Stimulated activated CD8-positive, alpha-beta memory T cell treated with anti-CD3 and anti-CD28 coated beads, Interleukin-12 subunit alpha, Interleukin-12 subunit beta, amount 100 ng/mL, for 1 hour (primary cell): ENCODE results near the gene CPNE5.

Experiments used
- DNase-seq: peaks from one replicate; pipeline ENCODE4 v3.0.0-alpha.2; 2020; ENCODE audit warnings: low read depth

The CPNE5 gene

GRCh38 chr6:36857325-36857724, 18.1 kb upstream of the CPNE5 start:
- no peak for DNase-seq

DNA sequence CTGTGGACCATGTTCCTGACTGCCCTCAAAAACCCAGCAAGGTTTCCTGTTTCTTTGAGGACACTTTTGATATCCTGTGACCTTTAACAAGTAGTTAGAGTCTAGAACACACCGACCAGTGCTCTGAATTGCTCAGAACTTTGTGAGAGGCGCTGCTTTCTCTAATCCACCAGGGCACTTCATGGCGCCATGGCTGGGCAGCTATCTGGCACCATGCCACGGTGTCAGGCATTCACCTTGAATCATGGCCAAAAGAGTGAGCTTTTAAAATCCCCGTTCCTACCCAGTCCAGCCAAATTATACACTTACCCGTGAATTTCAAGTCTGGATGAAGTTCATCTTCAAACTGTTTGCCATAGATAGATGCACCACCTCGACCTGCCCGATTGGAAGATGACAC, 17.0 kb upstream of the CPNE5 start:
- no peak for DNase-seq

GRCh38 chr6:36855750-36856149, 16.5 kb upstream of the CPNE5 start:
- DNase-seq = no peak

DNA sequence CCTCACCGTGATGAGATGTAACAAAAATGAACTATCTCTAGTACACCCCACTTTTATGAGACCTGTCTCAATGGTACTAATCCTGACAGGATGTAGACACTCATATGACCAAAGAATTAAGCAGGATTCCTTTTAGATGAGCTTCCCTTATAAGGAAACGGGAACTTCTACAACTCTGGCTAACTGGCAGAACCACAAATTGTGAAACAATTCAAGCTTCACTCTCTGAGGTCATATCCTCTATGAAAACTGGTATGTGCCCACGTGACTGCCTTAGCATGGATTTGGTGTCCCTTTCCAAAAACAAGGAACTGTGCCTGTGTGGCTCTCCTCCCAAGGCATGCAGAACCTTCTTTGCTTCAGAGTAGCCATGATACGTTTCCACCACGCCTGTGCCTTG, 14.1 kb upstream of the CPNE5 start:
- DNase-seq = no peak

GRCh38 chr6:36852481-36853147, 13.4 kb upstream of the CPNE5 start:
- no peak for DNase-seq

DNA sequence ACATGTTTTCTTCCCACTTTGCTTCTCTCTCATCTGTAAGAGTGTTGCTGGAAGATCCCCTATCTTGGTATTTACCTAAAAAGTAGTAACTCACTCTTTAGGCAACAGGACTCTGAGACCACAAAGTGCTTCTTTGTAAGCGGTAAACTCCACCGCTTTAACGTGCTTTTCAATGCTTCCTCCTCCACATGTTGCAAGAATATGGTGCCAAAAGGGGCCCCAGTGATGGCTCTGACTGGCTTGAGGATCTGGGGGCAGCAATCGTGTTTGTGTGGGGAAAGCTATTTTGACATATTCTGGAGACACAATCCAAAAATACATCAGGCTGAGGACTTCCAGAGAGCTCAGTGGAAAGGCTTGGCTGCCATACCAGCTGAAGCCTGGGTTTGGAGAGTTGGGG, 12.4 kb upstream of the CPNE5 start:
- no peak for DNase-seq

GRCh38 chr6:36851149-36851614, 11.9 kb upstream of the CPNE5 start:
- DNase-seq = no peak

DNA sequence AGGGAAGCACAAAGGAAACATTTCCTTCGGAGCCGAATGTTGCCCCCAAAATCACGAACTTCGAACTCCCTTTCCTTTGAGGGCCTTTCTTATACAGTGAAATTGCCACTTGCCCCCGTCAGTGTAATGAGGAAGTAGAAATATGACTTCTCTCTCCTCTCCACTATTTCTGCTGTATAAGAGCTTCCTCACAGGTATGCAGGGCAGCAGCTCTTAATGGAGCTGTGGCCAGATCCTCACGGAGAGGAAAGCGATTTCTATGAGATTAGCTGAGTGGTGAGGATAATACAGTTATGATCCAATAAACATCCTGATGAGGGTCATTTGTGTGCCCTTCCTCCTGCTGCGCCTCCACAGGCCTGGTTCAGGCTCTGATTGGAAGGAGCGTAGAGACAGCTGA, 10.8 kb upstream of the CPNE5 start:
- no peak for DNase-seq

DNA sequence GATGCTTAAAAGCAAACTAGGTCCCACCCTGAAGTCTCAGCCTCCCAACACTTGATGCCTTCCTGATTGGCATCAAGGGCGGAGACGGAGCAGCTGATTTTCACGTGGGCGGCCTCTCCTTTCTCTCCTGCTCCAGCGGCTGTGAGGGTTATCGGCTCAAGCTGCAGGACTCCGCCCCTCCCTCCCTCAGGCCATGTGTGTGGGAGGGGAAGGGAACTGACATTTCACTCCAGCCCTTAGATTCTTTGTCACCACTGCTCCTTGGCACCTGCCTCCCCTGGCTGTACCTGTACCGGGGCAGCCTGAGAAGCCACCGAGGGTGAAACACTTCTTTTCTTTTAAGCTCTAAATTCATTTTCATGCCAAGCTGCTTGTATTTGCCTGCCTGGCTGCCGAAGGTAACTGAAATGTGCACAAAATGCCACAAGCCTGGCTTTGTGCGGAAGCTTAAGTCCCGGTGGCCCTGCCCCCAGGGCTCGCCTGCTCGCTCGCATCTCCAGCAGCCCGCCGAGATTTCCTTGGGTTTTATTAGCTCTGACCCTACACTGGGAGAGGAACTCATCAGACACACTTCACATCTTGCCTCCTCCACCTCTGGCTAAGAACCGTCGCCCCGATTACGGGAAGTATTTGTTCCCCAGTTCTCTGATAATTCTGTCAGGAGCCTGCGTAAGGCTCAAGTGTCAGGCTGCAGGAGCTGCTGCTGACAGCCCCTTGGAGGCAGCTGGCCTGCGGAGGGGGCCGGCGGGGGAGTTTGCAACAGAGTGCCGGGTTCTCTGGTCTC, 9.6 kb upstream of the CPNE5 start:
- DNase-seq = no peak

- no peak for DNase-seq
Measured at GRCh38 chr6:36847991-36848390, 8.7 kb upstream of the CPNE5 start.

DNA sequence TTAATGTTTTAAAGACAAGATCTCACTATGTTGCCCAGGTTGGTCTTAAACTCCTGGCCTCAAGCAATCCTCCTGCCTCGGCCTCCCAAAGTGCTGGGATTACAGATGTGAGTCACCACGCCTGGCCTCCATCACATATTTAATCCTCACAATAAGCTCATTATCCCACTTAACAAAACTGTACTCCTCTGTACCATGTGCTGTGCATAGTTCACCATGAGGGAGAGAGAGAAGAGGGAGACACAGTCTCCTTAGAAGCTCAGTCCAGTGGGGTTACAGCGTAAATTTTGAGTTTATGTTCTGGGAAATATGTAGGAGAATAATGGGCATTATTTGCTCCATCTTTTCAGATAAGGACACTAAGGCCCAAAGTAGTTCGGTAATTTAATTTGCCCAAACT, 7.9 kb upstream of the CPNE5 start:
- no peak for DNase-seq

DNA sequence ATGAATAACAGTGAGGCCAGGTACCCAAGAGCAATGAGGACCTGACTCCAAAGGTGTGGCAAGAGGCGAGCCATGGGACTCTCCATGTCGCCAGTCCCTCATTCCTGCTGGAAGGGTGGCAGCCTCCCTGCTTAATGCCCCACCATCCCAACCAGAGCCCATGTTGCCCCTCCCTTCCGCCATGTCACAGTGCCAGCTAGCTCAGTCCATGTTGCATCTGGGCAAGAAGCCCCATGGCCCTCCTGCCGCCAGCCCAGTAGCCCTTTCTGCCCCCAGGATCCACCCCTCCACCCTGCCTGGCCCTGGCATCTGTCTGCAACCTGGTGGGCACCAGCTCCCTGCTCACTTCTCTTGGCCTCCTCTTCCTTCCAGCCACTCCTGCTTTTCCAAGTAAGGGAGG, 6.0 kb upstream of the CPNE5 start:
- no peak for DNase-seq

DNA sequence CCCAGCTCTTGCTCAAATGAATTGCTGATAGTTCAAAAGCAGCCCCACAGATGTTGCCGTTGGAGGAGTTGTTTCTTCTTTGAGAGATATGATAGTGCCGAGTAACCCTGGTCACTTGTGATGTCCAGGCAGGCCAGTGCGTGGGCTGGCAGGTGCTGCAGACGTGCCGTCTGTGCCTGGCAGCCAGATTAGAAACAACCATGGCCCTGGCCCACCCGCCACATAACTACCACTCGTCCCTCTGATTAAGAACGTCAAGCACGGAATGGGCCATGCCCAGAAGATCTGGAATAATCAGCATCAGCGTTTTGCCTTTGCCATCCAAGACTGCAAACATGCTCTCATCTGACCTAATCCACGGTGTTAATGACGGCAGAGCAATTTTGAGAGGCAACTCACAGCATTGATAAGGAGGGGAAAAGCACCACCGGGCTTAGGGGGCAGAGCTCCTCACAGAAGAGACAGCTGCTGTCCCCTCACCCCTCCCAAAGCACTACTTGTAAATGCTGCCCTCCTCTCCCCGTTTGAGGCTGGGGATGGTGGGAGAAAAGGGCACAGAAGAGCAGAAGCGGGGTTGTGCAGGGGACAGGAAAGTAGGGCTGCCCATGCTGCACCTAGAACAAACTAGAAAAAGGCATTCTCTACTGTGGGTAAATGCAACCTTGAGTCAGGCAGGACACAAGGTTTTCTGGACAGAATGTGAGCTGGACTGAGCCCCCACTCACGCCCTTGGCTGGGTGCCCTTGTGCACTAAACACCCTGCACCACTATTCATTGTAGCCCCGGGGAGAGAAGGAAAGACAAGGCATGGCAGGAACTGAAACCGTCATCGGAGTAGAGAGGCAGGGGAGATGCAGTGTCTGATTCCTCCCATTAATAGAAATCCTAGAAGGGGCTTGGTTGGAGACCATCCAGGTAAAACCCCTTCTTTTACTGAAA, 5.3 kb upstream of the CPNE5 start:
- no peak for DNase-seq

DNA sequence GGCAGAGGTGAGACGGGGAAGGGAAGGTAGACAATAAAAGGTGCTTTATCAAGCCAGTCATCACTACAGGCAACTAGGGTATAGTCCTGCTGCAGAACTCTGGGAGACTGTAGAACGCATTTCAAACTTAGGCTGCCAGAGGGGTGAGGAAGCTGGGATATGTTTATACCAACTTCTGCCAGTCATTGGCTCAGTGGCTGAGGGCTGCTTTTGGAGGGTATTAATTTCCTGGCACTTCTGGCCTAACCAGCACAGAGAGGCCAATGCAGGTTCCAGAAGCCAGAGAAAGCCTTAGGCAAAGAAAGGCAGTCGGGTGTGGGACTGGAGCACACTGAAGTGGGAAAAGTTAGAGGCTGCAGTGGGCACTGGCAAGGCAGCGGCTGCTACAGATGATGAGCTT, 3.9 kb upstream of the CPNE5 start:
- no peak for DNase-seq

DNA sequence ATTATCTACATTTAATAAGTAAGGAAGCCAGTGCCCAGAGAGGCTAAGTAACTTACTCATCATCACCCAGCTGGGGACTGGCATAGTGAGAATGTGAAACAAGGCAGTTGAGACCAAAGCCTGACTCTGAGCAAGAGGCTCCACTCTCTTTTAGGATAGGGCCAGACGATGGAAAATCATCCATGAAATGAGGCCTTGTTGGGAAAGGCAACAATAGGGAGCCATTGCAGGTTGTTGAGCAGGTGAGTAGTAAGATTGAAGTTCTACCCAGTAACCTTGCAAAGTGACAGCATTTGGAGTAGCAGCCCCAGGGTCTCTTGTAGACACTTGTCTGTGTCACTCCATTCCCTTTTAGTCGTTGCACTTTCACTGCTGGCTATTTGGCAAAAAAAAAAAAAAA, 2.5 kb upstream of the CPNE5 start:
- DNase-seq = no peak

GRCh38 chr6:36840432-36841403, 1.5 kb upstream of the CPNE5 start:
- DNase-seq = no peak

DNA sequence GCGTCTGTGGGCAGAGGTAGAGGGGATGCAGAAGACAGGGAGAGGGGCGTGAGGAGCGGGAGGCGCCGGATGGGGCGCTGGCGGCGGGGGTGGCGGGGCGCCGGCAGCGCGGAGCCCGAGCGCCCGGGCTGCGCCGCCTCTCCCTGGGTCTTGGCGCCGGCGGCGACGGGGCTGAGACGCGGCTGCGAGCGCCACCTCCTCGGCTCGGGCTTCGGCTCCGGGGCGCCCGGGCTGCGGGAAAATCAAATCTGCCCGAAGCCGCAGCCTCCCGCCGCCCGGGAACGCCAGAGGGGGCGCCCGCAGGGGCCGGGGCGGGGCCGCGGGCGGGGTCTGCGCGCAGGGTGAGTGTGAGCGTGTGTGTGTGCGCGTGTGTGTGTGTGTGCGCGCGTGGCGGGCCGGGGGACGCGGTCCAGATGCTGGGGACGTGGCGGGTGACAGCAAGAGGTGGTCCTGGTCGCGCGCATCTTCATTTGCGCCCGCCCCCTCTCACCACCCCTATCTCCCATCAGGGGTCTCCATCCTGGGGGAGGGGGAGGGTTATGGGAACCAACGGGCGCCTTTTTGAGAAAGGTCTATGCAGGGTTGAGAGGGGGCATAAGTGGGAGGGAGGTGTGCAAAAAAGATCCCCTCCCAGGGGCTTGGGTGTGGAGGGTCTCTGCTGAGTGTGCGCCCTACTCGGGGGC, 646 bp upstream of the CPNE5 start:
- no peak for DNase-seq

GRCh38 chr6:36837686-36838085, 1.6 kb downstream of the CPNE5 start:
- DNase-seq = no peak

DNA sequence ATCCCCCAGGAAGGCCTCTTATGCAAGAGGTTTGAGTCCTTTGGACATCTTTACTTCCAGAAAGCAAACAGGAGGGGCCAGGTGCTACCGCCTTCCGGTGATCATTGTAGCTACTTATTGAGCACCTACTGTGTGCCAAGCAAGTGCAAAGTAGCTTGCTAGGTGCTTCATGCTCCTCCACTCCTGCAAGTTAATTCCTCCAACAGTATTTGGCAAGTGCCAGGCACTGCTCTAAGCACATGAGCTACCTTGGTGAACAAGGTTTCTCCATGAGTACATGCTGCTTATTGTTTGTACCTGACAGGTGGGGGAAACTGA, 2.3 kb downstream of the CPNE5 start:
- no peak for DNase-seq

GRCh38 chr6:36836111-36837021, 2.9 kb downstream of the CPNE5 start:
- no peak for DNase-seq
